A673 (cell line): ENCODE results near the gene MYO1F. TPM values are rescaled to one million over a fixed set of nuclear protein-coding genes. Genes with fewer than 3 reads are reported as not detected.

Experiments used
- BruUV-seq: library from RNA; stranded (reverse); fragments of 400-500 nt; replicated peaks from 2 replicates; lab custom pipeline; 2021; lab: Mats Ljungman, UMichigan
- CTCF ChIA-PET: fragments of 300-600 bp; sonication (Branson Sonifier 250); formaldehyde crosslinking; loops from one replicate; lab custom pipeline; 2022; ENCODE audit warnings: antibody characterized with exemption; lab: Charles Lee
- POLR2A ChIA-PET: fragments of 300-600 bp; sonication (Branson Sonifier 250); formaldehyde crosslinking; loops from one replicate; lab custom pipeline; 2022; ENCODE audit warnings: antibody characterized with exemption; ENCODE audit not compliant: low non-redundant PET; lab: Charles Lee
- DNase-seq: peaks from one replicate; pipeline ENCODE4 v3.0.0-alpha.2; 2015; ENCODE audit warnings: low spot score
- H3K27ac ChIP-seq: fragments of 200-600 bp; sonication (generic); 2 replicates; pipeline ENCODE4 v1.5.1; 2016; ENCODE audit warnings: mixed run types, low read depth, mild to moderate bottlenecking, mixed read lengths, antibody characterized with exemption, low read length; ENCODE audit not compliant: poor library complexity, severe bottlenecking
- H3K27me3 ChIP-seq: fragments of 200-600 bp; sonication (generic); replicated peaks from 2 replicates; pipeline ENCODE4 v1.6.1; 2017; ENCODE audit warnings: mixed run types, low read depth, mild to moderate bottlenecking, mixed read lengths, antibody characterized with exemption, low read length; ENCODE audit not compliant: insufficient read depth, poor library complexity
- H3K36me3 ChIP-seq: fragments of 200-600 bp; sonication (generic); 2 replicates; pipeline ENCODE4 v1.6.1; 2016; ENCODE audit warnings: mixed run types, mild to moderate bottlenecking, mixed read lengths, antibody characterized with exemption, low read length; ENCODE audit not compliant: insufficient read depth, poor library complexity, severe bottlenecking
- H3K4me1 ChIP-seq: fragments of 200-600 bp; sonication (generic); 2 replicates; pipeline ENCODE4 v1.6.1; 2017; ENCODE audit warnings: mixed run types, mild to moderate bottlenecking, mixed read lengths, antibody characterized with exemption, low read length; ENCODE audit not compliant: insufficient read depth, poor library complexity, severe bottlenecking
- H3K4me3 ChIP-seq: fragments of 200-600 bp; sonication (generic); 2 replicates; pipeline ENCODE4 v1.5.1; 2016; ENCODE audit warnings: low read depth, mixed run types, mild to moderate bottlenecking, mixed read lengths, low read length; ENCODE audit not compliant: poor library complexity, severe bottlenecking
- H3K9me3 ChIP-seq: fragments of 200-600 bp; sonication (generic); 2 replicates; pipeline ENCODE4 v1.6.1; 2016; ENCODE audit warnings: mixed run types, low read depth, mild to moderate bottlenecking, mixed read lengths, antibody characterized with exemption, low read length; ENCODE audit not compliant: poor library complexity, severe bottlenecking
- EZH2 ChIP-seq: fragments of 200-600 bp; sonication (generic); IDR thresholded peaks from 2 replicates; pipeline ENCODE4 v1.6.1; 2017; ENCODE audit warnings: borderline replicate concordance, low read depth, mild to moderate bottlenecking, mixed read lengths, antibody characterized with exemption, low read length; ENCODE audit not compliant: poor library complexity, severe bottlenecking
- intact Hi-C: fragments of 100-400 bp; cut with micrococcal nuclease; formaldehyde crosslinking; loops from one replicate; pipeline ENCODE4 v1.10.0; 2022; ENCODE audit not compliant: unreplicated experiment
- total RNA-seq: library from RNA; stranded (reverse); gene quantifications from 2 replicates; pipeline ENCODE4 v1.2.3, GENCODE V29; 2021
- TF ChIP-seq, protein P1 (sequence below): fragments of 300-800, 200-600 bp; sonication (generic); conservative IDR thresholded peaks from 2 replicates; pipeline ENCODE4 v1.5.1; 2017; ENCODE audit warnings: low read depth, mild to moderate bottlenecking, antibody characterized with exemption, low read length, moderate library complexity, mixed read lengths

Gene MYO1F
- total RNA-seq, 1 experiment from 2014 or later, result 0.26 TPM

DNA sequence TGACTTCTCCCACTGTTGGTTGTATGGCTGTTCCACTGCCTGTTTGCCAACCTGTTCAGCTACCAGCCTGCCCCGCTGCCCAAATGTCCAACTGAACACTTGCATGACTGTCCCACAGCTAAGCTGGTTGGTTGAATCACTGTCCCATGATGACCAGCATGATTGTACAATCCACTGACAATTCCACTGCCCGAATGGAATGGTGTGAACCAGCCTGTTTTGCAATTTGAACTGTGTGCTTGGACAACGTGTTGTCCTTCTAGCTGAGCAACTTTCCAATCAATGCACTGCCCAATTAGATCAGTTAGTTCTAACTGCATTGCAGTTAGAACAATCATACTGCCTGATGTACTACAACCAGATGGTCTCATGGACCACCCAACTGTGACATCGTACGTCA lies 24.6 kb upstream of the MYO1F start:
- intact Hi-C loops, result no loop called here
- BruUV-seq, result no TSS peak
- POLR2A ChIA-PET, result no interaction called here

DNA sequence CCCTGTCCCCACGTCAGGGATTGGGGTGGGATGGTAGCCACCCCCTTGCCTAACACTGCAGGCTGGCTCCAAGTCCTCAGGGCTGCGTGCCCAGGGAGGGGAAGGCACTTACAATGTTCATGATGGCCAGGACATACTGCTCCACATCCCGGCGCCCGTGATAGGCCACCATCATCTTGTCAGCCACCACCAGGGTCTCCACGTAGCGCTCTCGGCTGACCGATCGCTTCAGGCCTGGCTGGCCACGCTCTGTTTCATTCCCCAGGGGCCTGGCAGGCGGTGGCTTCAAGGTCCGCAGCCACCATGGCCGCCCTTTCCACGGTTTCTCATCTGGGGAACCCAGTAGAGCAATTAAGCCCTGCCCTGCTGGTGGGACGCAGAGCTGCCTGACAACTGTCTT lies 23.6 kb upstream of the MYO1F start:
- H3K27me3 ChIP-seq, result no peaks in the 10 kb centered on the region

More for the DNA sequence above, 24.6 kb upstream of the MYO1F start:
- no peak for TF ChIP-seq EZH2
- TF ChIP-seq, protein P1, sequence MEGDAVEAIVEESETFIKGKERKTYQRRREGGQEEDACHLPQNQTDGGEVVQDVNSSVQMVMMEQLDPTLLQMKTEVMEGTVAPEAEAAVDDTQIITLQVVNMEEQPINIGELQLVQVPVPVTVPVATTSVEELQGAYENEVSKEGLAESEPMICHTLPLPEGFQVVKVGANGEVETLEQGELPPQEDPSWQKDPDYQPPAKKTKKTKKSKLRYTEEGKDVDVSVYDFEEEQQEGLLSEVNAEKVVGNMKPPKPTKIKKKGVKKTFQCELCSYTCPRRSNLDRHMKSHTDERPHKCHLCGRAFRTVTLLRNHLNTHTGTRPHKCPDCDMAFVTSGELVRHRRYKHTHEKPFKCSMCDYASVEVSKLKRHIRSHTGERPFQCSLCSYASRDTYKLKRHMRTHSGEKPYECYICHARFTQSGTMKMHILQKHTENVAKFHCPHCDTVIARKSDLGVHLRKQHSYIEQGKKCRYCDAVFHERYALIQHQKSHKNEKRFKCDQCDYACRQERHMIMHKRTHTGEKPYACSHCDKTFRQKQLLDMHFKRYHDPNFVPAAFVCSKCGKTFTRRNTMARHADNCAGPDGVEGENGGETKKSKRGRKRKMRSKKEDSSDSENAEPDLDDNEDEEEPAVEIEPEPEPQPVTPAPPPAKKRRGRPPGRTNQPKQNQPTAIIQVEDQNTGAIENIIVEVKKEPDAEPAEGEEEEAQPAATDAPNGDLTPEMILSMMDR, result no peak
- H3K27me3 ChIP-seq, result no peaks in the 10 kb centered on the region
- H3K36me3 ChIP-seq, result peaks cover 20% of the 10 kb centered on the region
- CTCF ChIA-PET, result no interaction called here
- peaks cover 6% of the 10 kb centered on the region for H3K9me3 ChIP-seq
- H3K4me1 ChIP-seq, result no peaks in the 10 kb centered on the region
- H3K27ac ChIP-seq, result no peak overlapping the region
- no peak for DNase-seq
- no peak overlapping the region for H3K4me3 ChIP-seq

DNA sequence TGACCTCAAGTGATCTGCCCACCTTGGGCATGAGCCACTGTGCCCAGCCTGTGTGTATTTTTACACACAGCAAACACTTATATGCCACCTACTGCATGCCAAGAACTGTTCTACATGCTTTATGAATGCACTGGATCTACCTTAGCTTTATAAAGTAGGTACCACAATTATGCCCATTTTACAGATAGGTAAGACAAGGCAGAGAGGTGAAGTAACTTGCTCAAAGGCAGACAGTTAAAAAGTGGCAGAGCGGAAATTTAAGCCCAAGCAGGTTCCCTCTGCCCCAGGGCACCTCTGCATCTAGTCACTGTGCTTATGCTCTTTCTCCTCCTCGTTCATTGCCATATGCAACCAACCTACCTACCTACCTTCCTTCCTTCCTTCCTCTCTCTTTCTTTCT lies 22.8 kb upstream of the MYO1F start:
- intact Hi-C loops, result no loop called here
- Histone ChIP-seq H3K4me3 (no peak overlapping the region), H3K4me1 (no peaks in the 10 kb centered on the region), H3K36me3 (peaks cover 24% of the 10 kb centered on the region), H3K9me3 (peaks cover 6% of the 10 kb centered on the region), H3K27me3 (no peaks in the 10 kb centered on the region), H3K27ac (no peak overlapping the region)
- CTCF ChIA-PET, result no interaction called here
- POLR2A ChIA-PET, result no interaction called here
- TF ChIP-seq EZH2, result no peak
- TF ChIP-seq, protein P1, result no peak
- no TSS peak for BruUV-seq
- DNase-seq, result no peak

More for the DNA sequence above, 23.6 kb upstream of the MYO1F start:
- CTCF ChIA-PET, result interaction anchor here (0.5 kb wide), 1 partner anchor 922 kb away, joined by 4 read pairs; no protein-coding TSS in a partner anchor
- POLR2A ChIA-PET, result no interaction called here
- Histone ChIP-seq H3K36me3 (peaks cover 24% of the 10 kb centered on the region), H3K9me3 (peaks cover 6% of the 10 kb centered on the region), H3K27ac (no peak overlapping the region), H3K4me3 (no peak overlapping the region), H3K4me1 (no peaks in the 10 kb centered on the region)
- TF ChIP-seq, protein P1, result no peak
- no peak for TF ChIP-seq EZH2
- DNase-seq, result no peak
- BruUV-seq, result no TSS peak
- intact Hi-C loops, result no loop called here
